ENCODE data around the gene NEGR1.

GRCh38 chr1:71882226-71882625, 400.1 kb downstream of the NEGR1 start:
- TF ChIP-seq CTCF (IDR thresholded peaks at IDR 0.05; ENCODE audit: low read depth, low read length, missing input control) = no peak
- no peak for TF ChIP-seq FOXA2 (IDR thresholded peaks at IDR 0.05)
- no peak for TF ChIP-seq FOXA1 (IDR thresholded peaks at IDR 0.05)
- no peak for TF ChIP-seq TAF1 (conservative IDR thresholded peaks at IDR 0.05)
- no peak for TF ChIP-seq NR2F2 (IDR thresholded peaks at IDR 0.05)
- TF ChIP-seq REST (IDR thresholded peaks at IDR 0.05) = no peak
- no peak for TF ChIP-seq RAD21 (IDR thresholded peaks at IDR 0.05)
- TF ChIP-seq RXRA (IDR thresholded peaks at IDR 0.05) = no peak
- no peak for TF ChIP-seq JUND (IDR thresholded peaks at IDR 0.05)
- TF ChIP-seq MAX (IDR thresholded peaks at IDR 0.05) = no peak
- TF ChIP-seq GABPA (IDR thresholded peaks at IDR 0.05 in 1 of 2, conservative IDR thresholded peaks at IDR 0.05 in 1 of 2) = no peak
